Neural cell (in vitro differentiated cells): ENCODE data around the gene ROS1. TPM values are rescaled to one million over a fixed set of nuclear protein-coding genes. Genes with fewer than 3 reads are reported as not detected.

ENCODE experiments used
- H2AFZ ChIP-seq: fragments of 200-600, 300-800 bp; sonication (generic), shearing (Covaris generic); 2 replicates; pipeline ENCODE4 v1.6.0; 2014; ENCODE audit warnings: low read depth, mild to moderate bottlenecking, antibody characterized with exemption, low read length, moderate library complexity
- H3F3A ChIP-seq: fragments of 200-600 bp; shearing (Covaris generic); 2 replicates; pipeline ENCODE4 v1.6.1; 2016; ENCODE audit warnings: mild to moderate bottlenecking, moderate library complexity, mixed read lengths, antibody characterized with exemption, low read length; ENCODE audit not compliant: insufficient read depth, poor library complexity, severe bottlenecking
- H3K27ac ChIP-seq: fragments of 200-600, 300-800 bp; sonication (generic), shearing (Covaris generic); 2 replicates; pipeline ENCODE4 v1.5.1; 2014; ENCODE audit warnings: mild to moderate bottlenecking, low read length, moderate library complexity
- H3K27me3 ChIP-seq: fragments of 300-800, 200-600 bp; sonication (generic), shearing (Covaris generic); 2 replicates; pipeline ENCODE4 v1.6.0; 2014; ENCODE audit warnings: mild to moderate bottlenecking, low read depth, low read length, moderate library complexity; ENCODE audit not compliant: insufficient read depth
- H3K36me3 ChIP-seq: fragments of 300-800, 200-600 bp; sonication (generic), shearing (Covaris generic); 2 replicates; pipeline ENCODE4 v1.5.1; 2014; ENCODE audit warnings: mild to moderate bottlenecking, antibody characterized with exemption, low read length, moderate library complexity; ENCODE audit not compliant: insufficient read depth
- H3K4me2 ChIP-seq: fragments of 300-800, 200-600 bp; sonication (generic), shearing (Covaris generic); 2 replicates; pipeline ENCODE4 v1.6.0; 2014; ENCODE audit warnings: mild to moderate bottlenecking, low read length
- H3K4me3 ChIP-seq: fragments of 300-800, 200-600 bp; sonication (generic), shearing (Covaris generic); 2 replicates; pipeline ENCODE4 v1.5.1; 2014; ENCODE audit warnings: mild to moderate bottlenecking, low read length, moderate library complexity
- H3K79me2 ChIP-seq: fragments of 200-600 bp; shearing (Covaris generic); replicated peaks from 2 replicates; pipeline ENCODE4 v1.6.0; 2014; ENCODE audit warnings: mild to moderate bottlenecking, low read length, moderate library complexity; ENCODE audit not compliant: insufficient read depth
- H3K9ac ChIP-seq: fragments of 300-800, 200-600 bp; sonication (generic), shearing (Covaris generic); 2 replicates; pipeline ENCODE4 v1.6.1; 2016; ENCODE audit warnings: mild to moderate bottlenecking, low read length, mixed read lengths
- H3K9me2 ChIP-seq: fragments of 200-600 bp; shearing (Covaris generic); 2 replicates; pipeline ENCODE4 v1.6.1; 2016; ENCODE audit warnings: mild to moderate bottlenecking, low read length, mixed read lengths; ENCODE audit not compliant: insufficient read depth
- H3K9me3 ChIP-seq: fragments of 200-600, 300-800 bp; sonication (generic), shearing (Covaris generic); 2 replicates; pipeline ENCODE4 v1.6.1; 2016; ENCODE audit warnings: mild to moderate bottlenecking, mixed run types, low read length, moderate library complexity, mixed read lengths
- H4K20me1 ChIP-seq: fragments of 200-600 bp; shearing (Covaris generic); 2 replicates; pipeline ENCODE4 v1.6.1; 2016; ENCODE audit warnings: mild to moderate bottlenecking, mixed run types; ENCODE audit not compliant: insufficient read depth
- EP300 ChIP-seq: fragments of 450-650 bp; conservative IDR thresholded peaks from 2 replicates; pipeline ENCODE4 v1.6.1; 2014; ENCODE audit warnings: antibody characterized with exemption, mild to moderate bottlenecking, moderate library complexity; ENCODE audit not compliant: poor library complexity, severe bottlenecking
- EZH2 ChIP-seq: fragments of 200-600, 300-800 bp; shearing (Covaris generic), sonication (generic); IDR thresholded peaks from 2 replicates; pipeline ENCODE4 v1.6.1; 2014; ENCODE audit warnings: antibody characterized with exemption, low read length, borderline replicate concordance, mild to moderate bottlenecking; ENCODE audit not compliant: insufficient read depth, poor library complexity, severe bottlenecking
- MXI1 ChIP-seq: fragments of 450-650 bp; conservative IDR thresholded peaks from 2 replicates; pipeline ENCODE4 v1.6.1; 2014; ENCODE audit warnings: antibody characterized with exemption, mild to moderate bottlenecking; ENCODE audit not compliant: poor library complexity, severe bottlenecking
- POLR2AphosphoS5 ChIP-seq: IDR thresholded peaks from 2 replicates; pipeline ENCODE4 v1.6.1; 2012
- RAD21 ChIP-seq: fragments of 450-650 bp; conservative IDR thresholded peaks from 2 replicates; pipeline ENCODE4 v1.6.1; 2014; ENCODE audit warnings: antibody characterized with exemption, mild to moderate bottlenecking, moderate library complexity
- SMC3 ChIP-seq: fragments of 450-650 bp; conservative IDR thresholded peaks from 2 replicates; pipeline ENCODE4 v1.6.1; 2014; ENCODE audit warnings: antibody characterized with exemption, mild to moderate bottlenecking, moderate library complexity; ENCODE audit not compliant: poor library complexity
- TAF1 ChIP-seq: IDR thresholded peaks from 2 replicates; pipeline ENCODE4 v1.6.1; 2012; ENCODE audit warnings: low read depth
- polyA plus RNA-seq: library from polyadenylated mRNA; depleted of rRNA; stranded (reverse); fragments of >200 nt; gene quantifications from 2 replicates; pipeline ENCODE4 v1.2.3, GENCODE V29; 2014
- TF ChIP-seq, protein P1 (sequence below): IDR thresholded peaks from 2 replicates; pipeline ENCODE4 v1.6.1; 2012; ENCODE audit warnings: borderline replicate concordance
- TF ChIP-seq, protein P2 (sequence below): fragments of 450-650 bp; IDR thresholded peaks from 2 replicates; pipeline ENCODE4 v1.5.1; 2014; ENCODE audit warnings: antibody characterized with exemption, mild to moderate bottlenecking, moderate library complexity; ENCODE audit not compliant: poor library complexity, severe bottlenecking

Gene ROS1
- polyA plus RNA-seq, 1 donor from 2014 or later: not detected

GRCh38 chr6:117290173-117290846 is 135.4 kb downstream of the ROS1 start:
- H3K27me3 ChIP-seq: no peaks in the 10 kb centered on the region
- H3K9me2 ChIP-seq: no peaks in the 10 kb centered on the region
- H3F3A ChIP-seq: no peaks in the 10 kb centered on the region
- no peaks in the 10 kb centered on the region for H3K79me2 ChIP-seq
- no peaks in the 10 kb centered on the region for H3K9me3 ChIP-seq
- no peak overlapping the region for H2AFZ ChIP-seq
- H3K4me3 ChIP-seq: no peak overlapping the region
- H3K9ac ChIP-seq: no peak overlapping the region
- H4K20me1 ChIP-seq: no peaks in the 10 kb centered on the region
- no peak overlapping the region for H3K4me2 ChIP-seq
- H3K27ac ChIP-seq: no peak overlapping the region
- H3K36me3 ChIP-seq: no peaks in the 10 kb centered on the region
- TF ChIP-seq, protein P1, sequence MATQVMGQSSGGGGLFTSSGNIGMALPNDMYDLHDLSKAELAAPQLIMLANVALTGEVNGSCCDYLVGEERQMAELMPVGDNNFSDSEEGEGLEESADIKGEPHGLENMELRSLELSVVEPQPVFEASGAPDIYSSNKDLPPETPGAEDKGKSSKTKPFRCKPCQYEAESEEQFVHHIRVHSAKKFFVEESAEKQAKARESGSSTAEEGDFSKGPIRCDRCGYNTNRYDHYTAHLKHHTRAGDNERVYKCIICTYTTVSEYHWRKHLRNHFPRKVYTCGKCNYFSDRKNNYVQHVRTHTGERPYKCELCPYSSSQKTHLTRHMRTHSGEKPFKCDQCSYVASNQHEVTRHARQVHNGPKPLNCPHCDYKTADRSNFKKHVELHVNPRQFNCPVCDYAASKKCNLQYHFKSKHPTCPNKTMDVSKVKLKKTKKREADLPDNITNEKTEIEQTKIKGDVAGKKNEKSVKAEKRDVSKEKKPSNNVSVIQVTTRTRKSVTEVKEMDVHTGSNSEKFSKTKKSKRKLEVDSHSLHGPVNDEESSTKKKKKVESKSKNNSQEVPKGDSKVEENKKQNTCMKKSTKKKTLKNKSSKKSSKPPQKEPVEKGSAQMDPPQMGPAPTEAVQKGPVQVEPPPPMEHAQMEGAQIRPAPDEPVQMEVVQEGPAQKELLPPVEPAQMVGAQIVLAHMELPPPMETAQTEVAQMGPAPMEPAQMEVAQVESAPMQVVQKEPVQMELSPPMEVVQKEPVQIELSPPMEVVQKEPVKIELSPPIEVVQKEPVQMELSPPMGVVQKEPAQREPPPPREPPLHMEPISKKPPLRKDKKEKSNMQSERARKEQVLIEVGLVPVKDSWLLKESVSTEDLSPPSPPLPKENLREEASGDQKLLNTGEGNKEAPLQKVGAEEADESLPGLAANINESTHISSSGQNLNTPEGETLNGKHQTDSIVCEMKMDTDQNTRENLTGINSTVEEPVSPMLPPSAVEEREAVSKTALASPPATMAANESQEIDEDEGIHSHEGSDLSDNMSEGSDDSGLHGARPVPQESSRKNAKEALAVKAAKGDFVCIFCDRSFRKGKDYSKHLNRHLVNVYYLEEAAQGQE: no peak
- TF ChIP-seq RAD21: no peak
- no peak for TF ChIP-seq SMC3
- TF ChIP-seq, protein P2, sequence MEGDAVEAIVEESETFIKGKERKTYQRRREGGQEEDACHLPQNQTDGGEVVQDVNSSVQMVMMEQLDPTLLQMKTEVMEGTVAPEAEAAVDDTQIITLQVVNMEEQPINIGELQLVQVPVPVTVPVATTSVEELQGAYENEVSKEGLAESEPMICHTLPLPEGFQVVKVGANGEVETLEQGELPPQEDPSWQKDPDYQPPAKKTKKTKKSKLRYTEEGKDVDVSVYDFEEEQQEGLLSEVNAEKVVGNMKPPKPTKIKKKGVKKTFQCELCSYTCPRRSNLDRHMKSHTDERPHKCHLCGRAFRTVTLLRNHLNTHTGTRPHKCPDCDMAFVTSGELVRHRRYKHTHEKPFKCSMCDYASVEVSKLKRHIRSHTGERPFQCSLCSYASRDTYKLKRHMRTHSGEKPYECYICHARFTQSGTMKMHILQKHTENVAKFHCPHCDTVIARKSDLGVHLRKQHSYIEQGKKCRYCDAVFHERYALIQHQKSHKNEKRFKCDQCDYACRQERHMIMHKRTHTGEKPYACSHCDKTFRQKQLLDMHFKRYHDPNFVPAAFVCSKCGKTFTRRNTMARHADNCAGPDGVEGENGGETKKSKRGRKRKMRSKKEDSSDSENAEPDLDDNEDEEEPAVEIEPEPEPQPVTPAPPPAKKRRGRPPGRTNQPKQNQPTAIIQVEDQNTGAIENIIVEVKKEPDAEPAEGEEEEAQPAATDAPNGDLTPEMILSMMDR: no peak
- TF ChIP-seq POLR2AphosphoS5: no peak
- TF ChIP-seq EZH2: no peak
- TF ChIP-seq MXI1: no peak
- no peak for TF ChIP-seq TAF1
- TF ChIP-seq EP300: no peak

GRCh38 chr6:117288083-117288715 is 137.5 kb downstream of the ROS1 start:
- no peaks in the 10 kb centered on the region for H3K27me3 ChIP-seq
- TF ChIP-seq MXI1: no peak
- TF ChIP-seq EZH2: no peak
- TF ChIP-seq, protein P1: no peak
- H3K4me3 ChIP-seq: no peak overlapping the region
- no peaks in the 10 kb centered on the region for H3K9me2 ChIP-seq
- H3K9ac ChIP-seq: no peak overlapping the region
- no peaks in the 10 kb centered on the region for H3K79me2 ChIP-seq
- no peaks in the 10 kb centered on the region for H3K36me3 ChIP-seq
- no peaks in the 10 kb centered on the region for H3K9me3 ChIP-seq
- no peak overlapping the region for H3K4me2 ChIP-seq
- no peak overlapping the region for H2AFZ ChIP-seq
- no peaks in the 10 kb centered on the region for H4K20me1 ChIP-seq
- no peak overlapping the region for H3K27ac ChIP-seq
- no peaks in the 10 kb centered on the region for H3F3A ChIP-seq
